NCI-H2081 treated with DMSO at 0.1 percent for 48 hours (cell line): ENCODE measurements around the gene ZNF581.

Experiments
- DNase-seq: peaks from one replicate; lab custom pipeline; 2025; lab: John Stamatoyannopoulos, UW

Gene ZNF581

DNA sequence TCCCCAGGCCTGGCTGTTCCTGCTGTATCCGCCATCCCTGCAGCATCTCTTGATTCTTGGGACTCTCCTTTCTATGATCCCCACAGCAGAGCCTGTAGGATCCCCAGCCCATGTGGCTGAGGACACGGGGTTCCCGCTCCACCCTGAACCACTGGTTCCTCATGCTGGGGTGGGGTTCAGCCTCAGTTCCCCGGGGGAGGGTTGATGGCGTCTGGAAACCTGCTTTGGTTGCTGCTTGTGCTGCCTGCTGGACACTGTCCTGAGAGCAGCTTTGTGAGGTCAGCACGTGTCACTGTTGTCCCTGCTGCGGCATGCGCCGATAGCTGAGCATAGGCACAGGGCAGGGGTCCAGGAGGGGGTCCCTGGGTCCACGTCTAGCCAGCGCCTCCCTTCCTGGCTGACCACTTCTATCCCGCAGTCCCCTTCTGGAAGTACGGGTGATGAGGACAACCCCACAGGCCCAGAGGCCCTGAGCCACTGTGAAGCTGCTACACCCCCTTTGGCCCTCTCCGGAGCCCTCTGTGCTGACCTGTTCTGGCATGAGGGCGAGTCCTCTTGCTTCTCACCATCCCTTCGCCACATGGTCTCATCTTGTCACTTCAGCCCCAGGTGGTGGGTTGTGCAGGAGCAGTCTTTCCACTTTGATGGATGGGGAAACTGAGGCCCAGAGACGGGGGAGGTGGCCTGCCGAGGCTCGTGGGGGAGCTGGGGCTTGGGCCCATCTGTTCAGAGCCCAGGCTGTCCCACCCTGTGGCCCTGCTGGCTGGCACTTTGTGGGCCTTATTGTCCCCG is 37.1 kb downstream of the ZNF581 start:
- DNase-seq = no peak

DNA sequence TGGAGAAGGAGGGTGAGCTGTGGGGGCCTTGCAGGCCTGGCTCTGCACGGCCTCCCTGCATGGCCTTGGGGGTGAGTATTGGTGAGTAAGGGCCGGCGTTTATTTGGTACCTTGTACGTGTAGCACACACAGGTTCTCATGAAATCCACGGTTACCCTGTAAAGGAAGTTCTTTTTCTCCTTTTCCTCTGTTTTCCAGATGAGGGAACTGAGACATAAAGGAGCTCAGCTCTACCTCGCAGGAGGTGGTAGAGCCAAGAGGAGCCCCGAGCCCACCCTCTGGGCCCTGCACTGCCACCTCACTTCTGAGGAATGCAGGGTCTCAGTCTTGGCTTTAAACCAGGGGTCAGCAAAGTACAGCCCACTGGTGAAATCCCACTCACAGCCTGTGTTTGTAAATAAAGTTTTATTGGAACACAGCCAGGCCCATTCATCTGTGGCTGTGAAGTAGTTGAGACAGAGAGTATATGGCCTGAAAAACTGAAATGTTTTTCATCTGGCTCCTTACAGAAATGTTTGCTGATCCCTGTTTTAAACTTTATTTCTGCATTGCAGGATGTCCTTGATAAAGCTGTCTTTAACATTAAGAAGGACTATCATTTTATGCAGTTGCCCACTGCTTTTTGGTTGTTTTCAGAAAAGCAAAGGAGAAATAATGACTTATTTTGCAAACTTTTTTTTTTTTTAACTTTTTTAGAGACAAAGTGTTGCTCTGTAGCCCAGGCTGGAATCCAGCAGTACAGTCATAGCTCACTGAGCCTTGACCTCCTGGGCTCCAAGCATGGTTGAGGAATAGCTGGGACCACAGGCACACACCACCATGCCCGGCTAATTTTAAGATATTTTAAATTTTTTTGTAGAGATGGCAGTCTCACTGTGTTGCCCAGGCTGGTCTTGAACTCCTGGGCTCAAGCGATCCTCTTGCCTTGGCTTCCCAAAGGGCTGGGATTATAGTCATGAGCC is 38.0 kb downstream of the ZNF581 start:
- no peak for DNase-seq

DNA sequence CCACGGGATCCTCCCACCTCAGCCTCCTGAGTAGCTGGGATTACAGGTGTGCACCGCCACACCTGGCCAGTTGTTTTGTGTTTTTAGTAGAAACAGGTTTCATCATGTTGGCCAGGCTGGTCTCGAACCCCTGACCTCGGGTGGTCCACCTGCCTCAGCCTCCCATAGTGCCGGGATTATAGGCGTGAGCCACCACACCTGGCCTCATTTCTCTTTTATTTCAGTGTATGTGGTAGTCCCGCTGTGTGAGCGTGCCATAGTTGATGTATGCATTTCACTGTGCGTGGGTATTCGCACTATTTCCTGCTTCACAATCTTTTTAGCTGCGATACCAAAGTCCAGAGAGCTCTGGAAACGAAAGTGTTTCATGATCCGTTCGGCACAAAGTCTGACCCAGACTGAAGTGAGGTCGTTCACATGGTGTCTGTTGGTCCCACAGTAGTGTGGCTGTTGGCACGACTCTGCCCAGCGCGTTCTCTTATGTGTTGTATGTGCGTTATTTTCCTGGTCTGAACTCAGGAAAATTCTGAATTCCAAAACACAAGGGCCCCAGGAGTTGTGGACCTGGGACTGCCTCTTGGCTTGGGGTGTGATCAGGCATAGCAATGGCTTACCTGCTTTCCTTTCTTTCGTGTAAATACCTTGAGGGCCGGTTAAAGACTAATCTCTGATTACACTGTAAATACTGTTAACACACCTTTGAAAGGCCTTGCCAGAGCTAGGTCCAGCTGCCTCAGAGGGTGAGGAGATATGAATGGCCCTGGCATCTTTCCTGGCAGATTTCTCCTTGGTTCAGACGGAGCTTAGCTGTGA is 40.2 kb downstream of the ZNF581 start:
- no peak for DNase-seq

DNA sequence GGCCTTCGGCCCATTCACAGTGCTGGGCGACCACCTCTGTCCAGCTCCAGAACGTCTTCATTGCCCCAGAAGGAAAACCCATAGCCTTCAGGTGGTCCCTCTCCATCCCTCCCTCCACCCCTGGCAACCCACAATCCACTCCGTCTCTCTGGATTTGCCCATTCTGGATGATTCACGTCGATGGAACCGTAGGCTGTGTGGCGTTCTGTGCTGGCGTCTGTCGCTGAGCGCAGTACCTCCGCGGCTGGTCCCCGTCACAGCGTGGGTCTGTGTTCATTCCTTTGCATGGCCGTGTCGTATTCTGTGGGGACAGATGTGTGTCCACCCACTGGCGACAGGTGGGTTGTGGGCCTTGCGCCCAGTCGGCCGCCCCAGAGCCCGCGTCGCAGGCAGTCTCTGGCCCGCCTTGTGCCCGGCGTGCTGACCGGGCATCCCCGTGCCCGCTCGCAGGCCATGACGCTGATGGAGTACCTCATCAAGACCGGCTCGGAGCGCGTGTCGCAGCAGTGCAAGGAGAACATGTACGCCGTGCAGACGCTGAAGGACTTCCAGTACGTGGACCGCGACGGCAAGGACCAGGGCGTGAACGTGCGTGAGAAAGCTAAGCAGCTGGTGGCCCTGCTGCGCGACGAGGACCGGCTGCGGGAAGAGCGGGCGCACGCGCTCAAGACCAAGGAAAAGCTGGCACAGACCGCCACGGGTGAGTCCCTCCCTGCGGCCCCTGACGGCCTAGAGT is 41.7 kb downstream of the ZNF581 start:
- DNase-seq = no peak

DNA sequence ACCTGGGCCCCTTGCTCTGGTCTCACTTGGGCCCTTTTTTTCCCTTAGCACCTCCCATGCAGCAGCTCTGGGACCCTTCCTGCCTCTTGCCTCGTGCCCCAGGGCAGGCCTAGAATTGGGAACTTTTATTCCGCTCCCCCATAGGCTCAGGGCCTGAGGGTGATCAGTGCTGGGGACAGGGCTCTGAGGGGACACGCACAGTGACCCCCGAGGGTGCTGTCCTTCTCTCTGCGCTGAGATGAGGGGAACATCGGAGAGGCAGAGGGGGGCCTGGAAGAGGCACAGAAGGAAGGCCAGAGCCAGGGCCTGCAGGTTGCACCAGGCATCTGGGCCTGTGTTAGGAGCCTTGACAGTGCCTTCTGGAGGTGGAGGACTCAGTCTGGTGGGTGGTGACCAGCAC is 42.3 kb downstream of the ZNF581 start:
- no peak for DNase-seq

DNA sequence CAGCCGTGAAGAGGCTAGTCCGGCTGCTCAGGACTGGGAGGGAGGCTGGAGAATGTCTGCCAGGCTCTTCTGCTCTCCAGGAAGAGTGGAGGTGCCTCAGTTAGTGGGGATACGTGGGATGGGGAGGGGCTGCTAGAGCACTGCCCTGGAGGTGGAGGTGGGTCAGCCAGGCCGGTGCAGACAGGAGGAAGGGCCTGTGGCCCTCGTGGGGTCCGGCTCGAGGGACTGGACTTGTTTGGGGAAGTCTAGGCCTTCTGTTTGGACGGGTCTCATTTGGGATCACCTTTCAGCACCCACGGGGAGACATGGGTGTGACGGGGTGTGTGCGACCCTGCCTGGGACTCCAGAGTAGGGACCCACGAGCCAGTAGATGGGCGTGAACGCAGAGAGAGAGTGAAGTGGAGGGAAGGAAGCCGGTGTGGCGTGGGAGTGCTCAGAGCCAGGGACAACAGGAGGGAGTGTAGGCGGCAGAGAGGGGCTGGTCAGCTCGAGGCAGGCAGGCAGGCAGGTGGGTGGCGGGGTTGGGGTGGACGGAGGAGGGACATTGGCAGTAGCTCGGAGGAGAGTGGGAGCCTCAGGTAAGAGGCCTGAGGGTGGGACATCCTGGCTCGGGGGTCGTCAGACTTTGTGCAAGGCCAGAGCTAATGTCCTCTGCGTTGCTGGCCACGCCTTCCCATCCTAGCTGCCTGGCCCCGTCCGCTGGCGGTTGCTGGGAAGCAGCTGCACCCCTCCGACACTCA is 43.0 kb downstream of the ZNF581 start:
- no peak for DNase-seq

DNA sequence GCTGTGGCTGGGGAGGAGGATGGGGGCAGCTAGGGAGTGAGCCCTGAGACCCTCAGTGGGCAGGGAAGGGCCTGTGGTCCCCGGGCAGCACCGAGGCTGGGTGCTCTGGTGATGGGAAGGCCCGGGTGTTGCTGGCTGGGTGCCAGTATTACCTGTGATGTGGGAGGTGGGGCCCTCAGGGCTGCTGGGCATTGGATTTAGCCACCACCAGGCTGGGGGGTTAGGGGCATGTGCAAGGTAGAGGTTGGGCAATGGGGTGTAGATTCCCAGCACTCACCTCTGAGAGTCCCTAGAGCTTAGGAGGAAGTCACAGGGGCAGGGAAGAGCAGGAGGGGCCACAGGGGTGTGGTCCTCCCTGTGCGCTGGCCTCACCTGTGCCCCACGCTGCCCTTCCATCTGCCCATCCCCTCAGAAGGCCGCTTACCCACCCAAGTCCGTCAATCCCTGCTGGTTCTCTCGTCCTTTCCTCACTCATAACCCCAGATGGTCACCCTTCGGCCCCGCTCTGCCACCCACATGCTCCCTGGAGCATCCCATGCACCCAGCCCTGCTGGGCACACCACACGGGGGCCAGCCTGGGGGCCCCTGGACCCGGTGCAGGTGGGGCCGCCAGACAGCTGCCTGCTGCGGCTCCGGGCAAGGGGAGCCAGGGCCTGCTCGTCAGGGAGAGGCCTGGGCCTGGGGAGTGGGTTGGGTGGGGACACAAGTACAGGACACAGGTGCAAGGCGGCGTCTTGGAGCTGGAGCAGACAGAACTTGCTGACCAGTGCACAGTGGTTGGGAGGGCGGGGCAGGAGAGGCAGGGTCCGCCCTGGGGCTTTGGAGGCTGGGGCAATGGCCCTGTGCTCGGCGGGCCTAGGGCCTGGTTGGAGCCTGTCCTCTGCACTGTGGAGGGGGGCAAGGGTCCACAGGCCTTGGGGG is 44.1 kb downstream of the ZNF581 start:
- DNase-seq = no peak

DNA sequence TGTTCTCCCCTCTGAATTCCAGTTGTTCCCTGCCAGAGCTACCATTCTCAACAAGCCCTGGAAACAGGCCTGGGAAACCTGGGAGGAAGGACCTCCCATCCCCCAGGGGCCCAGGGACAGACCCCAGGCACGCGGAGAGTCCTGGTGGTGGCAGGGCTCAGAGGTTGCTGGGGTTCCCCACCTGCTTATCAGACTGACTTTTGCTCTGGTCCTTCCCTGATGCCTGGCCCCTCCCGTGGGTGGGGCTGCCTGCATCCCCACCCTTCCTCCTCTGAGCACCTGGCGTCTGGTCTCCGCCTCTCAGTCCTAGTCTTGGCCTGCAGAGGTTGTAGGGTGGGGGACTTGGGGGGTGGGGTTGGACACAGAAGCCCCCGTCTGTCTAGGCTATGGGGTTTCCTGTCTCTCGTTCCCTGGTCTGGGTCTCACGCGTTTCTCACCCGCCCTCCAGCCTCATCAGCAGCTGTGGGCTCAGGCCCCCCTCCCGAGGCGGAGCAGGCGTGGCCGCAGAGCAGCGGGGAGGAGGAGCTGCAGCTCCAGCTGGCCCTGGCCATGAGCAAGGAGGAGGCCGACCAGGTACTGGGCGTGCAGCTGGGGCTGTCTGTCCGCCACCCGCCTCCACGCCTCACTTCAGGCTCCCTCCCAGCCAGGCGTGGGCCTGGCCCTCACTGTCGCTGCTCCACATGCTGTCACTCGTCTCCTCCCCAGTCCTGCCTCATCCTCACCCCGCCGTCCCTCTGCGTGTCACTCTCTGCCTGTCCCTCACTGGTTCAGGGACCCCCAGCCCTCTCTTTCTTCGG is 45.2 kb downstream of the ZNF581 start:
- no peak for DNase-seq

DNA sequence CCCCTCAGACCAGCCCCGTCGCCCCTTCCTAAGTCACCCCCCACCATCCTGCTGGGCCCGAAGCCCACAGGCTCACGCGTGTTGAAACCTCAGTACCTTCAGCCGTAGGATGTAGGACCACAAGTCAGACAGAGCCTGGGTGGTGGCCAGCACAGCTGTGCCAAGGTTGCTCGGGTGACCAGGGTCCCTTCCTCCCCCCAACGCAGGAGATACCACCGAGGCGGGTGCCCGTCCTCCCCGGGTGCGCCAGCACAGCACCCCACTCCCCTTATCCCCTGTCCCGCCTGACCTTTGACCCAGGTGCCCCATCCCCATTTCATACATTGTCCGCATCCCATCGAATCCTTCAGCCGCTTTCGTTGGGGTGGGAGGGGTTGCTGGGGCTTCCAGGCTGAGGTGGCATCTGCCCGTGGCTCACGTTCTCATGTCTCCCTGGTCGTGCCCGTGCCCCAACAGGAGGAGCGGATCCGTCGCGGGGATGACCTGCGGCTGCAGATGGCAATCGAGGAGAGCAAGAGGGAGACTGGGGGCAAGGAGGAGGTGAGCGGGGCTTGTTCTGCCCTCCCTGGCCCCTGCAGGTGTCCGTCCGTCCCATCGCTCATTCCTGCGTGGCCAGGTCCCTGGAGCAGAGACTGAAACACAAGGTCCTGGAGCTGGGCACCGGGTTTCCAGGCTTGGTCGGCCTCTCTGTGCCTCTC is 46.1 kb downstream of the ZNF581 start:
- DNase-seq = no peak

DNA sequence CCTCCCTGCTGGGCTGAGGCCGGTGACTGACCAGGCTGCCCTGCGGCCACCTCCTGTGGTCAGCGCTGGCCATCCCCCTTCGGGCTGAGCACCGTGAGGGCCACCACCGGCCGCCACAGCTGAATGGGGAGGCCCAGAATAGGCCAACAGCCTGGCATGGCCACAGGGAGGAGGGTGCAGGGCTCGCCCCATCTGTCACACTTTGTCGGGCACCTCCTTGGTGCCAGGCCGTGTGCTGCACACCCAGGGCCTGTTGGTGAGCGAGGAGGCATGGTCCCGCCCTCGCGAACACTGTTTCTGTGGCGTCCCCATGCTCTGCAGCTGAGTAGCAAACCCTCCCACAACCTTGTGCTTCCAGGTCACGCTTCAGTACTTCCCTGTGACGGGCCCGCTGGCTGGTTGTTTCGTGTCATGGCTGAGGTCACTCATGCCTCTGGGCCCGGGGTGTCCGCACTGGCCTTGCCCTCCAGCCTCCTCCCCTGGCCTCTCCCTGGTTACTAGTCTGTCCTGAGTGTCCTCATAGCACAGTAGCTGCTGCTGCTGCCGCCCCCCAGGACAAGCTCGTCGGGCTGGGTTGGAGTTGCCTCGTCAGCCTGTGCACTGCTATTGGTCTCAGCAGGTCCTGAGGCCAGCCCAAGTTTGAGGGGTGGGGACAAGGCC is 46.8 kb downstream of the ZNF581 start:
- no peak for DNase-seq

DNA sequence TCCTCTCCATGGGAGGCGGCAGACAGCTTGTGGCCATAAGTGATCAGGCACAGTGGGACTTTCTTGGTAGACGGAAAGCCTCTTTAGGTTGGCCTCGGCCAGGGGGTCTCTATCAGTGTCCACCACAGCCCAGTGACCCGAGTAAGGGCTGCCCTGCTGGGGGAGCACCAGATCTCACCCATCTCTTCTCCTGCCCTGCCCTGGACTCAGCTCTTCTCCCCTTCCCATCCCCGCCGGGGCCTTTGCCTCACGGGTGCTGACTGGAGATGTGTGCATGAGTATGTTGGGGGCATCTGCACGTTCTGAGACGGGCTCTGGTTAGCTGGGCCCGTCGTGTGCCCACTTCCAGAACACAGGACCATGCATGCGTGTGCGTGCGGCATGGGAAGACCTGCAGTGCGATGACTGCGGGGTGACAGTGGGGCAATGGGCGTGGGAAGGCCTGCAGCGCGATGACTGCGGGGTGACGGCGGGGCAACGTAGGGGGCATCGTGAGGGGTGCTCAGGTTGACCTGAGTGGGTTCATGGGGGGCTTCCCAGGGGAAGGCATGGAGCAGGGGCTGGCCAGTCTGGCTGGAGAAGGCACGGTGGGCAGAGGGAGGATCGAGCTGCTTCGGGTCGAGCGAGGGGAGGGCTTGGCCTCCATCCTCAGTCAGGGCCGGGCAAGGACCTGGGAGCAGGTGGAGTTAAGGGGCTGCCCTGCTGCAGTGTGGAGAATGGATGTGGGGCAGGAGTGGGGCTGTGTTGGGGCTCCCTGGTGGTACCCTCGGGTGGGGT is 47.5 kb downstream of the ZNF581 start:
- no peak for DNase-seq

DNA sequence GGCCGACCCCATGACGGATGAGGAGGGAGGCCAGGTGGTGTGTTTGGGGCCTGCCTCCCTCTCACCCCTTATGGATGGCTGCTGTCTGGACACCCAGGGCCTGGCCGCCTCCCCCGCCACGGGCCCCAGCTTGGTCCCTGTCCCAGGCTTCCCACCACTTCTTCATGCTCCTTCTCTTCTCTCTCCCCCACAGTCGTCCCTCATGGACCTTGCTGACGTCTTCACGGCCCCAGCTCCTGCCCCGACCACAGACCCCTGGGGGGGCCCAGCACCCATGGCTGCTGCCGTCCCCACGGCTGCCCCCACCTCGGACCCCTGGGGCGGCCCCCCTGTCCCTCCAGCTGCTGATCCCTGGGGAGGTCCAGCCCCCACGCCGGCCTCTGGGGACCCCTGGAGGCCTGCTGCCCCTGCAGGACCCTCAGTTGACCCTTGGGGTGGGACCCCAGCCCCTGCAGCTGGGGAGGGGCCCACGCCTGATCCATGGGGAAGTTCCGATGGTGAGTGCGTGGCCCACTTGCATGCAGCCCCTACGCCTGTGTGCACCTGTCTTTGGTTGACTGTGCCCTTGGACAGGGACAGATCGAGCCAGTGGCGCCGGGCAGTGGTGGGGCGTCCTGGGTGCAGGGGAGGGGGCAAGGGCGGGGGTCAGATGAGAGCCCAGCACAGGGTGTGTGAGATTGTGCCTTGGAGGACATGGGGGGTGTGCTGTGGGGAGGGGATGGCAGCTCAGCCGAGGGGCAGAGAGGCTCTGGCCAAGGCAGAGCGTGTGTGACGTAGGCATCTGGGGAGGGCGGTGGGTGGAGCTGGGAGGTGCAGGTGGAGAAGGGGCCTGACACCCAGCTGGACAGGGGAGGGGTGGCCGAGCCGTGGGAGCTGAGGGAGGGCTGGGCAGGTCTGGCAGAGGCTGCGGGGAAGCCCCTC is 48.4 kb downstream of the ZNF581 start:
- no peak for DNase-seq

DNA sequence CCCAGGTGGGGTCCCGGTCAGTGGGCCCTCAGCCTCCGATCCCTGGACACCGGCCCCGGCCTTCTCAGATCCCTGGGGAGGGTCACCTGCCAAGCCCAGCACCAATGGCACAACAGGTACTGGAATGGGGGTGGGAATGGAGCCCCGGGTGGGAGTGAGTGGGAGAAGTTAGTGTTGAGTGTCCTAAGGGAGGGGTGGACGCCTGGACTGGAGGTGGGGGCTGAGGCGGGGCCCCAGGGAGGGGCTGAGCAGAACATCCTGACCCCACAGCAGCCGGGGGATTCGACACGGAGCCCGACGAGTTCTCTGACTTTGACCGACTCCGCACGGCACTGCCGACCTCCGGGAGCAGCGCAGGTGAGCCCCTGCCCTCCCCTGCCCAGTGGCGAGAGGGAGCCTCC is 49.2 kb downstream of the ZNF581 start:
- DNase-seq = no peak

DNA sequence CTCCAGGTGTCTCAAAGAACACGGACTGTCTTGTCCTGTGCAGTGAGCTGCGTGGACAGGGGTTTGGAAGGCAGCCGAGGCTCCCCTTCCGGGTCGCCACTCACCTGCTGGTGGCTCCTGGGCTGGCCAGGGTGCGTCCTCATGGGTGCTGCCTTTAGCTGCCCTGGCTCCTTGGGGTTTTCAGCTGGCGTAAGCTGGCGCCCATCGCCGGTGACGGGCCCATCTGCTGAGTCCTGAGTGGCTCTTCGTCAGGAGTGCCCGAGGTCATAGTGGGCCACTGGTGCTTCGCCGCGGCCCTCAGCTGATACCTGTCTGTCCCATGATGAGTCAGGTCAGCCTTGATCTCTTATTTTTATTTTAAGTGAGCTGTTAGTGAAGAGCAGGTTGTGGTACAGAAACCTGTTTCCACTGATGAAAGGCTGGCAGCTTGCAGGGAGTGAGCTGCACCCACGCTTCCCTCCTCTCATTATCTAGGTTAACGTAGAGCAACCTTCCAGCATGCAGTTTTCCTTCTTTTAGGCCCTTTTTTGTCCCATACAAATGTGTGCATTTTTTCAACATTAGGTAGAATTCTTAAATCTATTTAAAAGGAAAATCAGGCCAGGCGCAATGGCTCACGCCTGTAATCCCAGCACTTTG is 50.0 kb downstream of the ZNF581 start:
- DNase-seq = no peak

DNA sequence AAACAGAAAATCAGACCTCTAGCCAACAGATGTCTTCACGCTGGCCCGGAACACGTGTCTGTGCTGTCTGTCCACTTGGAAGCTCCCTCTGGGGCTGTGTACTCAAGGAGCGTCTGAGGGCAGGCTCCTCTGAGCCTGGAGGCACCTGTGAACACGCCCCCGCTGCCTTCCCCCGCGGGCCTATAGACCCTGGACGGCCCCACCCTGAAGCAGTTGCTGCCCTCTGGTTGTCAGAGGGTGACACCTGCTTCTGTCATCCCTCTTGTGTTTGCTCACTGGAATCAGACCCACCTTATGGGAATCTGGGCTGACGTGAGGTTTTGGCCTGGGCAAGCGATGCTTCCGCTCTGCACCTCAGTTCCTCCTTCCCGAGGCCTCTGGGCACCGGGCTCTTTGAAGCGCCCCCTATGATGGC is 50.8 kb downstream of the ZNF581 start:
- DNase-seq = no peak
